B cell (primary cell): Measurements from ENCODE around the gene BBX. TPM values are rescaled to one million over a fixed set of nuclear protein-coding genes. Genes with fewer than 3 reads are reported as not detected.

Source experiments
- ATAC-seq: fragments of 200-7000 bp; cut with Tn5 transposase; one replicate; pipeline ENCODE4 v1.10.0; 2021; ENCODE audit warnings: low read depth, mild to moderate bottlenecking, moderate number of reproducible peaks, moderate library complexity
- CTCF ChIA-PET: fragments of 350-600 bp; sonication (Branson Sonifier 250); formaldehyde crosslinking; loops from one replicate; lab custom pipeline; 2021; ENCODE audit warnings: antibody characterized with exemption, inconsistent platforms; lab: Charles Lee
- POLR2A ChIA-PET: fragments of 350-600 bp; sonication (Branson Sonifier 250); formaldehyde crosslinking; loops from one replicate; lab custom pipeline; 2021; ENCODE audit warnings: antibody characterized with exemption; lab: Charles Lee
- DNase-seq: peaks from one replicate; pipeline ENCODE4 v3.0.0; 2013
- H2AFZ ChIP-seq: 2 replicates; pipeline ENCODE4 v1.6.1; 2012; ENCODE audit warnings: mild to moderate bottlenecking, low read depth, low read length; ENCODE audit not compliant: insufficient read depth, poor library complexity, severe bottlenecking
- H3K27ac ChIP-seq, 2 donors: 1 replicate in 1 of 2; 2 replicates in 1 of 2; pipeline ENCODE4 v1.5.1; 2012 to 2013; ENCODE audit warnings: low read length in 2 of 2, mild to moderate bottlenecking in 2 of 2, moderate library complexity in 1 of 2
- H3K27me3 ChIP-seq, 4 experiments: fragments of 200-600 bp in 1 of 4; sonication (generic) in 1 of 4; replicated peaks in 1 of 4; 1 replicate in 2 of 4; 2 replicates in 2 of 4; pipeline versions ENCODE4 v1.6.1 to v1.7.0; 2013 to 2016; ENCODE audit warnings: low read length in 3 of 4, mild to moderate bottlenecking in 2 of 4, mixed read lengths in 1 of 4, moderate library complexity in 1 of 4; ENCODE audit not compliant: insufficient read depth in 4 of 4, control insufficient read depth in 3 of 4; ENCODE audit errors: control extremely low read depth in 1 of 4
- H3K36me3 ChIP-seq, 2 experiments: replicated peaks in 1 of 2; 1 replicate in 1 of 2; 2 replicates in 1 of 2; pipeline versions ENCODE4 v1.6.1 to v1.7.1; 2013; ENCODE audit warnings: low read length in 1 of 2; ENCODE audit not compliant: insufficient read depth in 2 of 2, control insufficient read depth in 1 of 2; ENCODE audit errors: control extremely low read depth in 1 of 2, extremely low read depth in 1 of 2
- H3K4me1 ChIP-seq, 2 donors: fragments of 200-600 bp in 1 of 2; sonication (generic) in 1 of 2; 1 replicate in 1 of 2; 2 replicates in 1 of 2; pipeline versions ENCODE4 v1.5.1 to v1.6.1; 2013 to 2017; ENCODE audit warnings: low read length in 2 of 2; ENCODE audit not compliant: control insufficient read depth in 2 of 2, insufficient read depth in 2 of 2
- H3K4me2 ChIP-seq: replicated peaks from 2 replicates; pipeline ENCODE3; 2012; ENCODE audit warnings: mild to moderate bottlenecking, low read depth, low read length; ENCODE audit not compliant: poor library complexity, severe bottlenecking
- H3K4me3 ChIP-seq, 5 experiments: fragments of 200-600 bp in 1 of 5; sonication (generic) in 1 of 5; 1 replicate in 3 of 5; 2 replicates in 2 of 5; pipeline versions ENCODE4 v1.5.1 to v1.7.0; 2011 to 2016; ENCODE audit warnings: low read length in 4 of 5, mild to moderate bottlenecking in 4 of 5, low read depth in 2 of 5, control low read depth in 1 of 5, moderate library complexity in 1 of 5; ENCODE audit not compliant: insufficient read depth in 1 of 5; ENCODE audit errors: control extremely low read depth in 1 of 5, extremely low read depth in 1 of 5
- H3K79me2 ChIP-seq: fragments of 200-600 bp; sonication (generic); one replicate; pipeline ENCODE4 v1.6.0; 2016; ENCODE audit warnings: low read length; ENCODE audit not compliant: control insufficient read depth, insufficient read depth
- H3K9ac ChIP-seq: fragments of 200-600 bp; sonication (generic); 2 replicates; pipeline ENCODE4 v1.6.1; 2017; ENCODE audit warnings: mild to moderate bottlenecking, low read length, moderate library complexity
- H3K9me3 ChIP-seq, 3 donors: one replicate each; pipeline versions ENCODE4 v1.6.1 to v1.7.1; 2013; ENCODE audit warnings: low read length in 2 of 3; ENCODE audit not compliant: control insufficient read depth in 2 of 3, insufficient read depth in 1 of 3; ENCODE audit errors: control extremely low read depth in 1 of 3
- H4K20me1 ChIP-seq: 2 replicates; pipeline ENCODE4 v1.6.0; 2012; ENCODE audit warnings: mild to moderate bottlenecking, low read length; ENCODE audit not compliant: insufficient read depth, control insufficient read depth, poor library complexity, severe bottlenecking
- H3K27ac Mint-ChIP-seq: one replicate; pipeline ENCODE4 v1.8.0; 2021; ENCODE audit warnings: mixed read lengths
- H3K27me3 Mint-ChIP-seq: one replicate; pipeline ENCODE4 v1.8.0; 2021; ENCODE audit warnings: mixed read lengths
- H3K4me1 Mint-ChIP-seq: one replicate; pipeline ENCODE4 v1.8.0; 2021; ENCODE audit warnings: mixed read lengths
- H3K4me3 Mint-ChIP-seq: one replicate; pipeline ENCODE4 v1.8.0; 2021; ENCODE audit warnings: mixed read lengths
- H3K9me3 Mint-ChIP-seq: one replicate; pipeline ENCODE4 v1.8.0; 2022; ENCODE audit warnings: mixed read lengths; ENCODE audit not compliant: insufficient read depth
- EZH2 ChIP-seq: IDR thresholded peaks from 2 replicates; pipeline ENCODE4 v1.6.1; 2012; ENCODE audit warnings: borderline replicate concordance, low read depth, mild to moderate bottlenecking, moderate library complexity, low read length; ENCODE audit not compliant: insufficient read depth, poor library complexity, severe bottlenecking
- WGBS: methylation state at CpG from one replicate; pipeline ENCODE4 v1.1.5; 2013; ENCODE audit warnings: missing lambda C conversion rate; ENCODE audit not compliant: insufficient coverage; 5-methylcytosine and 5-hydroxymethylcytosine counted together
- intact Hi-C: fragments of 100-400 bp; cut with micrococcal nuclease; formaldehyde crosslinking; loops from one replicate; pipeline ENCODE4 v1.10.0; 2022
- polyA plus RNA-seq: library from polyadenylated mRNA; depleted of rRNA; stranded (reverse); fragments of >200 nt; gene quantifications from 2 replicates; pipeline ENCODE4 v1.2.3, GENCODE V29; 2012
- total RNA-seq, 2 donors: library from RNA; stranded (reverse); fragments of 120-200 nt in 1 of 2; gene quantifications; 1 replicate in 1 of 2; 2 replicates in 1 of 2; pipeline versions ENCODE4 v1.2.3 to v1.2.4, GENCODE V29; 2013 to 2022
- TF ChIP-seq, protein P1 (sequence below): fragments of 200-600 bp; IDR thresholded peaks from one replicate; pipeline ENCODE4 v1.8.0; 2022; ENCODE audit warnings: antibody characterized with exemption, mild to moderate bottlenecking

BBX gene
- total and polyA plus RNA-seq, 2 donors (not counting 1 experiment from before 2014, with no cell fraction given), result 27.8 to 133 TPM

GRCh38 chr3:107817076-107817475 lies 294.3 kb downstream of the BBX start:
- intact Hi-C loops, result loop anchor here (10.0 kb wide), 1 partner anchor 108 kb away; no protein-coding TSS in a partner anchor

DNA sequence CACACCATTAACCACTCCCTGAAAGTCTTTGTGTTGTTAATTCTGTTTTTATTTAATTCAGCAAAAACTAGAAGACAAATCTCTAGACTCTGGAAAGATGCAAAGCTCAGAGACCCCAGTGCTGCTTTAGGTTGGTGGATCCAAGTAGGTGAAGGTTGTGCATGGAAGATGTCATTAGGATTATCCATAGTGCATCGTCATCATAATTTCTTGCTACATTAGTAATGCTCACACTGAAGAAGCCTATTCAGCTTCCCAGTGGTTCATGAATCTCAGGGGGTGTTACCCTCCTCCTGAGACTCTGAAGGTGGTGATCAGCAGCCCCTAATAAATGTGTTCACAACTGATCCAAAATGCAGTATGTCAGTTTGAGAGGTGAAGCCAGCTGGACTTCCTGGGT lies 295.3 kb downstream of the BBX start:
- no CpG with 5 or more reads among the region's 1 CpG for WGBS
- Histone ChIP-seq H3K4me3 (no peak overlapping the region), H3K4me2 (no peak overlapping the region), H3K36me3 (no peaks in the 10 kb centered on the region), H3K9me3 (no peaks in the 10 kb centered on the region), H4K20me1 (no peaks in the 10 kb centered on the region), H2AFZ (no peak overlapping the region), H3K27ac (no peak overlapping the region), H3K27me3 (peaks cover 0 to 9% (median 2%) of the 10 kb centered on the region in 4 experiments), H3K4me1 (no peaks in the 10 kb centered on the region), H3K9ac (no peak overlapping the region), H3K79me2 (no peaks in the 10 kb centered on the region)
- TF ChIP-seq, protein P1, sequence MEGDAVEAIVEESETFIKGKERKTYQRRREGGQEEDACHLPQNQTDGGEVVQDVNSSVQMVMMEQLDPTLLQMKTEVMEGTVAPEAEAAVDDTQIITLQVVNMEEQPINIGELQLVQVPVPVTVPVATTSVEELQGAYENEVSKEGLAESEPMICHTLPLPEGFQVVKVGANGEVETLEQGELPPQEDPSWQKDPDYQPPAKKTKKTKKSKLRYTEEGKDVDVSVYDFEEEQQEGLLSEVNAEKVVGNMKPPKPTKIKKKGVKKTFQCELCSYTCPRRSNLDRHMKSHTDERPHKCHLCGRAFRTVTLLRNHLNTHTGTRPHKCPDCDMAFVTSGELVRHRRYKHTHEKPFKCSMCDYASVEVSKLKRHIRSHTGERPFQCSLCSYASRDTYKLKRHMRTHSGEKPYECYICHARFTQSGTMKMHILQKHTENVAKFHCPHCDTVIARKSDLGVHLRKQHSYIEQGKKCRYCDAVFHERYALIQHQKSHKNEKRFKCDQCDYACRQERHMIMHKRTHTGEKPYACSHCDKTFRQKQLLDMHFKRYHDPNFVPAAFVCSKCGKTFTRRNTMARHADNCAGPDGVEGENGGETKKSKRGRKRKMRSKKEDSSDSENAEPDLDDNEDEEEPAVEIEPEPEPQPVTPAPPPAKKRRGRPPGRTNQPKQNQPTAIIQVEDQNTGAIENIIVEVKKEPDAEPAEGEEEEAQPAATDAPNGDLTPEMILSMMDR, result no peak
- TF ChIP-seq EZH2, result no peak
- Mint-ChIP-seq H3K27me3 (peaks cover 18% of the 10 kb centered on the region), H3K27ac (no peak overlapping the region), H3K9me3 (no peaks in the 10 kb centered on the region), H3K4me1 (no peaks in the 10 kb centered on the region), H3K4me3 (no peak overlapping the region)
- no peak for ATAC-seq
- DNase-seq, result no peak
- ChIA-PET POLR2A (no interaction called here), CTCF (no interaction called here)
- intact Hi-C loops, result loop anchor here (10.0 kb wide), 1 partner anchor 107 kb away; no protein-coding TSS in a partner anchor

More at GRCh38 chr3:107817076-107817475, 294.3 kb downstream of the BBX start:
- DNase-seq, result no peak
- ChIA-PET CTCF (interaction anchor here (1.1 kb wide), 1 partner anchor 23 kb away, joined by 3 read pairs; no protein-coding TSS in a partner anchor), POLR2A (interaction anchor here (0.5 kb wide), 1 partner anchor 188 kb away, joined by 6 read pairs; no protein-coding TSS in a partner anchor)
- Histone ChIP-seq H3K9ac (no peak overlapping the region), H4K20me1 (no peaks in the 10 kb centered on the region), H3K4me3 (no peak overlapping the region), H3K9me3 (no peaks in the 10 kb centered on the region), H3K4me2 (no peak overlapping the region), H2AFZ (no peak overlapping the region), H3K36me3 (no peaks in the 10 kb centered on the region), H3K79me2 (no peaks in the 10 kb centered on the region), H3K27ac (no peak overlapping the region), H3K4me1 (no peaks in the 10 kb centered on the region), H3K27me3 (peaks cover 0 to 9% (median 2%) of the 10 kb centered on the region in 4 experiments)
- no peaks in the 10 kb centered on the region for H3K9me3 Mint-ChIP-seq
- TF ChIP-seq EZH2, result no peak
- TF ChIP-seq, protein P1, result no peak
- H3K27me3 Mint-ChIP-seq, result peaks cover 17% of the 10 kb centered on the region
- ATAC-seq, result no peak
- H3K4me1 Mint-ChIP-seq, result no peaks in the 10 kb centered on the region
- H3K27ac Mint-ChIP-seq, result no peak overlapping the region
- no peak overlapping the region for H3K4me3 Mint-ChIP-seq
